Esophagus mucosa (tissue), 1 donor: ENCODE data around the gene DMBT1. TPM values are rescaled to one million over a fixed set of nuclear protein-coding genes. Genes with fewer than 3 reads are reported as not detected.
A peak's percentile ranks its signal among the peaks of the same experiment; 100 is the strongest.
"Not testable (repeated sequence)": the region's sequence is repeated elsewhere in the genome, so short reads cannot be mapped to it uniquely, and the experiment has no call there.

Experiments
- ATAC-seq: fragments of 200-7000 bp; cut with Tn5 transposase; one replicate; pipeline ENCODE4 v1.9.1; 2020
- total RNA-seq: library from RNA; stranded (reverse); gene quantifications from one replicate; pipeline ENCODE4 v1.2.4, GENCODE V29; 2023
- donor health status: DM: yes; HTN: yes; CAD: no.

Gene DMBT1
- total RNA-seq, 1 donor from 2014 or later = 1.6 TPM

GRCh38 chr10:122587098-122587760 lies 26.7 kb downstream of the DMBT1 start:
- ATAC-seq = no peak

- no peak for ATAC-seq
Measured at GRCh38 chr10:122588381-122588780, 27.8 kb downstream of the DMBT1 start.

GRCh38 chr10:122590153-122590552 lies 29.6 kb downstream of the DMBT1 start:
- ATAC-seq = no peak

GRCh38 chr10:122591736-122592135 lies 31.2 kb downstream of the DMBT1 start:
- ATAC-seq = no peak

GRCh38 chr10:122592161-122592560 lies 31.6 kb downstream of the DMBT1 start:
- no peak for ATAC-seq

- ATAC-seq = no peak
Measured at GRCh38 chr10:122617476-122618270, 57.1 kb downstream of the DMBT1 start.

GRCh38 chr10:122618461-122619165 lies 58.1 kb downstream of the DMBT1 start:
- no peak for ATAC-seq

GRCh38 chr10:122620961-122621360 lies 60.4 kb downstream of the DMBT1 start:
- not testable (repeated sequence) for ATAC-seq

GRCh38 chr10:122624546-122624945 lies 64.0 kb downstream of the DMBT1 start:
- ATAC-seq = no peak

- ATAC-seq = no peak
Measured at GRCh38 chr10:122630526-122630925, 70.0 kb downstream of the DMBT1 start.

- no peak for ATAC-seq
Measured at GRCh38 chr10:122632031-122632430, 71.5 kb downstream of the DMBT1 start.

GRCh38 chr10:122632576-122632975 lies 72.0 kb downstream of the DMBT1 start:
- no peak for ATAC-seq

- no peak for ATAC-seq
Measured at GRCh38 chr10:122636953-122637352, 76.4 kb downstream of the DMBT1 start.

GRCh38 chr10:122637376-122637775 lies 76.8 kb downstream of the DMBT1 start:
- no peak for ATAC-seq

- ATAC-seq = no peak
Measured at GRCh38 chr10:122638106-122638505, 77.6 kb downstream of the DMBT1 start.

- peak; percentile 40 for ATAC-seq
Measured at GRCh38 chr10:122639801-122640200, 79.2 kb downstream of the DMBT1 start.

GRCh38 chr10:122640921-122641320 lies 80.4 kb downstream of the DMBT1 start:
- no peak for ATAC-seq

GRCh38 chr10:122642726-122643605 lies 82.4 kb downstream of the DMBT1 start:
- ATAC-seq = no peak

GRCh38 chr10:122643931-122644534 lies 83.5 kb downstream of the DMBT1 start:
- ATAC-seq = no peak

- ATAC-seq = no peak
Measured at GRCh38 chr10:122646511-122647382, 86.2 kb downstream of the DMBT1 start.

GRCh38 chr10:122647383-122647968 lies 86.9 kb downstream of the DMBT1 start:
- ATAC-seq = no peak
